H1 (cell line): ENCODE measurements around the gene MT1B.

Experiments used
- ATF3 ChIP-seq: IDR thresholded peaks from 2 replicates; pipeline ENCODE4 v1.6.1; 2011; ENCODE audit warnings: low read depth, mild to moderate bottlenecking, low read length; ENCODE audit not compliant: insufficient read depth
- CTCF ChIP-seq, 3 experiments: IDR thresholded peaks; 1 replicate in 2 of 3; 2 replicates in 1 of 3; pipeline versions ENCODE4 v1.5.1 to v1.6.1; 2011; ENCODE audit warnings: low read length in 3 of 3, mild to moderate bottlenecking in 3 of 3, inconsistent platforms in 2 of 3, low read depth in 1 of 3, moderate library complexity in 1 of 3; ENCODE audit not compliant: insufficient read depth in 1 of 3; ENCODE audit errors: control extremely low read depth in 1 of 3
- EZH2 ChIP-seq: fragments of 200-600 bp; sonication (generic); IDR thresholded peaks from 2 replicates; pipeline ENCODE4 v1.7.1; 2012; ENCODE audit warnings: low read depth, mild to moderate bottlenecking, moderate library complexity, low read length, inconsistent platforms; ENCODE audit not compliant: severe bottlenecking
- KDM1A ChIP-seq: fragments of 200-600, 300-600 bp; sonication (generic); IDR thresholded peaks from 2 replicates; pipeline ENCODE4 v1.7.1; 2016; ENCODE audit warnings: mild to moderate bottlenecking, low read length, borderline replicate concordance
- NANOG ChIP-seq: IDR thresholded peaks from 2 replicates; pipeline ENCODE4 v1.6.1; 2011; ENCODE audit warnings: low read length, low read depth, mild to moderate bottlenecking, inconsistent platforms; ENCODE audit not compliant: insufficient read depth, poor library complexity, severe bottlenecking
- NRF1 ChIP-seq: IDR thresholded peaks from 2 replicates; pipeline ENCODE4 v1.6.1; 2011; ENCODE audit warnings: mild to moderate bottlenecking, low read depth, low read length, improper control_type of control experiment
- POLR2A ChIP-seq, 2 experiments: IDR thresholded peaks; 1 replicate in 1 of 2; 2 replicates in 1 of 2; pipeline ENCODE4 v1.6.1; 2011; ENCODE audit warnings: low read depth in 2 of 2, low read length in 2 of 2, mild to moderate bottlenecking in 2 of 2; ENCODE audit errors: control extremely low read depth in 1 of 2
- RBBP5 ChIP-seq: IDR thresholded peaks from 2 replicates; pipeline ENCODE4 v1.7.1; 2012; ENCODE audit warnings: low read depth, mild to moderate bottlenecking, inconsistent platforms, low read length, moderate library complexity, borderline replicate concordance
- TBP ChIP-seq: IDR thresholded peaks from 2 replicates; pipeline ENCODE4 v1.6.1; 2011; ENCODE audit warnings: low read depth, low read length, improper control_type of control experiment
- YY1 ChIP-seq: IDR thresholded peaks from 2 replicates; pipeline ENCODE4 v1.6.1; 2011; ENCODE audit warnings: low read depth, mild to moderate bottlenecking, low read length

GRCh38 chr16:56606476-56607108, 45.1 kb upstream of the MT1B start:
- TF ChIP-seq NRF1: no peak
- TF ChIP-seq KDM1A: no peak
- TF ChIP-seq NANOG: no peak
- no peak for TF ChIP-seq YY1
- TF ChIP-seq ATF3: no peak
- no peak for TF ChIP-seq TBP
- TF ChIP-seq RBBP5: no peak
- TF ChIP-seq EZH2: no peak
- no peak for TF ChIP-seq POLR2A (IDR thresholded peaks at IDR 0.05; ENCODE audit: control extremely low read depth in 1 of 2, low read depth in 2 of 2, low read length in 2 of 2)
- no peak for TF ChIP-seq CTCF (IDR thresholded peaks at IDR 0.05; ENCODE audit: control extremely low read depth in 1 of 3, insufficient read depth in 1 of 3, low read depth in 1 of 3, low read length in 3 of 3)
